Testis (tissue), 3 donors: Measurements from ENCODE around the gene ELMO1. TPM values are rescaled to one million over a fixed set of nuclear protein-coding genes. Genes with fewer than 3 reads are reported as not detected.

ENCODE experiments used
- DNase-seq: peaks from one replicate; pipeline ENCODE4 v3.0.0-alpha.2; 2019
- H3K27ac ChIP-seq, 2 donors: fragments of 200-600 bp; sonication (generic); one replicate each; pipeline ENCODE4 v1.5.1; 2019
- H3K27me3 ChIP-seq: fragments of 200-600 bp; sonication (generic); one replicate; pipeline ENCODE4 v1.5.1; 2019
- H3K36me3 ChIP-seq: fragments of 200-600 bp; sonication (generic); one replicate; pipeline ENCODE4 v1.5.1; 2017; ENCODE audit warnings: low read depth; ENCODE audit errors: missing control alignments
- H3K4me1 ChIP-seq: fragments of 200-600 bp; sonication (generic); one replicate; pipeline ENCODE4 v1.5.1; 2019
- H3K4me3 ChIP-seq, 2 donors: fragments of 200-600 bp; sonication (generic); one replicate each; pipeline ENCODE4 v1.5.1; 2017 to 2019
- H3K9me3 ChIP-seq: fragments of 200-600 bp; sonication (generic); one replicate; pipeline ENCODE4 v1.5.1; 2017
- POLR2A ChIP-seq: fragments of 450-650 bp; IDR thresholded peaks from one replicate; pipeline ENCODE4 v1.6.1; 2017; ENCODE audit warnings: antibody characterized with exemption, mild to moderate bottlenecking, moderate library complexity
- WGBS, 2 donors: methylation state at CpG; one replicate each; pipeline ENCODE4 v1.1.5; 2018; 5-methylcytosine and 5-hydroxymethylcytosine counted together
- intact Hi-C: fragments of 100-400 bp; cut with DNase I; formaldehyde crosslinking; loops from one replicate; pipeline ENCODE4 v1.15.1; 2023; ENCODE audit warnings: low total_unique reads
- polyA plus RNA-seq: library from polyadenylated mRNA; stranded (reverse); fragments of 350-450 nt; fragmentation: Illumina TruSeq; extraction: RNeasy Lipid Tissue Mini Kit (QIAGEN cat#74804); gene quantifications from one replicate; pipeline ENCODE4 v1.2.3, GENCODE V29; 2014; ENCODE audit warnings: low read depth, low replicate concordance; ENCODE audit not compliant: insufficient read depth
- total RNA-seq, 2 donors: library from RNA; depleted of rRNA; stranded (reverse); fragments of >200 nt; gene quantifications; one replicate each; pipeline ENCODE4 v1.2.3, GENCODE V29; 2016
- TF ChIP-seq, protein P1 (sequence below), 3 experiments: fragments of 450-650 bp in 2 of 3; fragments of 200-600 bp in 1 of 3; sonication (generic) in 1 of 3; IDR thresholded peaks; one replicate each; pipeline ENCODE4 v1.5.1; 2016 to 2019; ENCODE audit warnings: antibody characterized with exemption in 3 of 3, mild to moderate bottlenecking in 2 of 3, moderate library complexity in 1 of 3

ELMO1 gene
- total and polyA plus RNA-seq, 3 donors from 2014 or later, result 12.9 to 47.2 (median 36.5) TPM

DNA sequence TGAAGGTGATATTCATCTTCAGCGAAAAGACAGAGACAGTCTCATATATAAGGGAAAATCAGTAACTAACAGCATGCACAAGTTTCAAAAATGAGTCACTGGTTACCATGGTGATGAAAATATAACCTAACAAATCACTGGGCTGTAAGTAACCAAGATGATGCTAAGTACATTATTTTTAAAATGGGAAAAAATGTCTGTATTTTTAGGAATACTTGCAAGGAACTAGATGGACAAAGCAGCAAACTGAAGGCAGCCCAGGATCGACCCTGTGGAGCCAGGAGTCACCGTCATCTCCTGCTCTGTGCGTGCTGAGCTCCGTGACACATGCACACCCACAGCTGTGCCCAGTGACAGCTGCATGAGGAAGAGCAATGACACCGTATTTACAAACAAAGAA is 137.3 kb downstream of the ELMO1 start:
- intact Hi-C loops, result no loop called here
- Histone ChIP-seq H3K9me3 (no peaks in the 10 kb centered on the region), H3K4me1 (peaks cover 13% of the 10 kb centered on the region), H3K36me3 (no peaks in the 10 kb centered on the region), H3K4me3 (no peak overlapping the region), H3K27ac (no peak overlapping the region), H3K27me3 (no peaks in the 10 kb centered on the region)
- TF ChIP-seq, protein P1, sequence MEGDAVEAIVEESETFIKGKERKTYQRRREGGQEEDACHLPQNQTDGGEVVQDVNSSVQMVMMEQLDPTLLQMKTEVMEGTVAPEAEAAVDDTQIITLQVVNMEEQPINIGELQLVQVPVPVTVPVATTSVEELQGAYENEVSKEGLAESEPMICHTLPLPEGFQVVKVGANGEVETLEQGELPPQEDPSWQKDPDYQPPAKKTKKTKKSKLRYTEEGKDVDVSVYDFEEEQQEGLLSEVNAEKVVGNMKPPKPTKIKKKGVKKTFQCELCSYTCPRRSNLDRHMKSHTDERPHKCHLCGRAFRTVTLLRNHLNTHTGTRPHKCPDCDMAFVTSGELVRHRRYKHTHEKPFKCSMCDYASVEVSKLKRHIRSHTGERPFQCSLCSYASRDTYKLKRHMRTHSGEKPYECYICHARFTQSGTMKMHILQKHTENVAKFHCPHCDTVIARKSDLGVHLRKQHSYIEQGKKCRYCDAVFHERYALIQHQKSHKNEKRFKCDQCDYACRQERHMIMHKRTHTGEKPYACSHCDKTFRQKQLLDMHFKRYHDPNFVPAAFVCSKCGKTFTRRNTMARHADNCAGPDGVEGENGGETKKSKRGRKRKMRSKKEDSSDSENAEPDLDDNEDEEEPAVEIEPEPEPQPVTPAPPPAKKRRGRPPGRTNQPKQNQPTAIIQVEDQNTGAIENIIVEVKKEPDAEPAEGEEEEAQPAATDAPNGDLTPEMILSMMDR (IDR thresholded peaks at IDR 0.05), result no peak
- no peak for TF ChIP-seq POLR2A
- 81 to 83% methylated on average over 6 of the region's 6 CpGs for WGBS, 2 donors
- DNase-seq, result no peak

DNA sequence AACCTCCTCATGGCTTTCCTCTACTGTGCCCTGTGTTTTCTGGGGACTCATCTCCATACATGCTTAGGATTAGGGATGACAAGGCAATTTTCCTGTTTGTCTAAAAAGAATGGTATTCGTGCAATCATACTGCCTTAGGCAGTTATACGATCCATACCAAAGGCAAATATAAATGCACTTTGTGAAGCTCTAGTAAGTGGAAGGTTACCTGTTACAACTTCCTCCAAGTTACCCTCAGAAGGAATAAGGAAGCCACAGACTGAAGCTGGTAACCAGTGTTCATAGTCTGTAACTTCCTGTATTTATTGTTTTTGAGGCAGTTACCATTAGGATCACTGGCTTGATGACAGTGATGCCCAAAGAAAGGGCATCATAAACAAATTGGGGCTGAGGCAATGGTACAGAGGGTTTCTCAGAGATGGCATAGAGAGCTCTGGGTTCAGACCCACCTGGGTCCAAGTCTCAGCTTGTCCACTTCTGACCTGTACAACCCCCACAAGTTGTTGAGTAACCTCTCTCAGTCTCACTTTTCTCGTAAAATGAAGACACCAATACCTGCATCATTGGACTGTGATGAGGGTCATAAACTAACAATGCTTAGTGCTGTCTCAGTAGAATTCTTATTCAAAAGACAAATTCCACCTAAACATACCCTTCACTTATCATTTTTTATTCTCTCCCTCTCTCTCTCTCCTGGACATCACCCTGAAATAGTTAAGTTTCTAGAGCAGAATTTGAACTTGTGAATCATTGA is 138.2 kb downstream of the ELMO1 start:
- Histone ChIP-seq H3K9me3 (no peaks in the 10 kb centered on the region), H3K27ac (no peak overlapping the region), H3K27me3 (no peaks in the 10 kb centered on the region), H3K36me3 (no peaks in the 10 kb centered on the region), H3K4me3 (no peak overlapping the region), H3K4me1 (peaks cover 12% of the 10 kb centered on the region)
- TF ChIP-seq, protein P1 (IDR thresholded peaks at IDR 0.05), result no peak
- TF ChIP-seq POLR2A, result no peak
- 92 to 94% methylated on average over 3 of the region's 3 CpGs for WGBS, 2 donors
- intact Hi-C loops, result no loop called here
- DNase-seq, result no peak

DNA sequence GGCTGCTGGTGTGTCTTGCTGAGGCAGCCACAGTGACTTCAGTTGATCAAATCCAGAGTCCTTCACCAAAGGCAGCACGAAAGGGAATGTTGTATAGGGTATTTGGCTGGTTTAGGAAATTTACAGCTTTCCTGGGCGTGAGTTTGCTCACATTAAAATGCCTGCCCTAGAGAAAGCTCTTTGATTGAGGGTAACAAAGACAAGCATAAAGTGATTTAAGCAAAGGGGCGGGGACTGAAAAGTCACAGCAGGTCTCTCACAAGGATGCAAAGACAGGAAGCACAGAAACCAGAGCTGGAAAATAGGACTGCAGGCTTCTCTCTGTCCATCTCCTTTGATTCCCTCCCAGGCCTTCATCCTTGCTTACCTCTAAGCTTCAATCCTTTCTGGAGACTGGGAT is 139.2 kb downstream of the ELMO1 start:
- no peaks in the 10 kb centered on the region for H3K36me3 ChIP-seq
- TF ChIP-seq, protein P1 (IDR thresholded peaks at IDR 0.05), result no peak
- TF ChIP-seq POLR2A, result no peak
- no peak for DNase-seq
- H3K27ac ChIP-seq, result no peak overlapping the region
- peaks cover 12% of the 10 kb centered on the region for H3K4me1 ChIP-seq
- intact Hi-C loops, result no loop called here
- H3K4me3 ChIP-seq, result no peak overlapping the region
- no peaks in the 10 kb centered on the region for H3K27me3 ChIP-seq
- H3K9me3 ChIP-seq, result no peaks in the 10 kb centered on the region
- 93 to 97% methylated on average over 3 of the region's 3 CpGs for WGBS, 2 donors

DNA sequence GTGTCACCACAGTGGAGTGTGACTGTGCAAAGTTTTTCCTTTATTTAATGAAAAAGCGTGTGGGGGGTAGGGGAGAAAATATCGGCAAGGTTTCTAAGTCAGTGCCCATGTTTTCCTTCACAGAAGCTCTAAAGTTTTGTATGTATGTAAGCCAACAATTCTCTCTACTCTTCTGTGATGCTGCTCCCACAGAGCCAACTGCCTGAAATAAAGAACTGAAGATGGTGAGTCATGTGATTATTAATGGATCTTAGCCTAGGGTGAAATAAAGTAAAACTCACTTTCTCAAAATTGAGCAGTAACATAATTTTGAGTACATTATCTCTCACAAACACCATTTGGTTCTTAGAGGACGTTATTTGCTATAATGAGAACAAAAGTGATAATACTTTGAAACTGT is 143.7 kb downstream of the ELMO1 start:
- H3K27me3 ChIP-seq, result no peaks in the 10 kb centered on the region
- WGBS, 2 donors, result 50 to 63% methylated on average over 3 of the region's 3 CpGs
- peaks cover 9% of the 10 kb centered on the region for H3K4me1 ChIP-seq
- H3K27ac ChIP-seq, result no peak overlapping the region
- no peak for TF ChIP-seq POLR2A
- TF ChIP-seq, protein P1 (IDR thresholded peaks at IDR 0.05), result no peak
- intact Hi-C loops, result no loop called here
- no peaks in the 10 kb centered on the region for H3K36me3 ChIP-seq
- no peak for DNase-seq
- H3K9me3 ChIP-seq, result no peaks in the 10 kb centered on the region
- H3K4me3 ChIP-seq, result no peak overlapping the region

DNA sequence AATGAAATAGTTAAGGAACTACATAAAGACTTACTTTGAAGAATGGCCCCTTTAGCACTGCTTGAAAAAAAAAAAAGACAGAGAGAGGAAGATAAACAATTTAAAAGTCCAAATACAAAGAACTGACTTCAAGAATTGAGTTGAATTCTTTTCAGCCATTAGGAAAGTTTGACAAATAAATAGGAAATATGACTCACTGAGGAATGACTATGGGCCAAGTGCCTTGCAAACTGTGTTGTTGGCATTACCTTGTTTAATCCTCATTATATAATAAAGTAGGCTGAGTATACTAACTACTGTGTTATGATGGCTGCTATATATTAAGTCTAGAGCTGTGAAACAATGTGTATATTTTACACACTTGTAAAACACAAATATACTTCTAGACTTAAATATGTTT is 151.1 kb downstream of the ELMO1 start:
- no peak overlapping the region for H3K4me3 ChIP-seq
- no peaks in the 10 kb centered on the region for H3K4me1 ChIP-seq
- H3K36me3 ChIP-seq, result no peaks in the 10 kb centered on the region
- TF ChIP-seq, protein P1 (IDR thresholded peaks at IDR 0.05), result no peak
- TF ChIP-seq POLR2A, result no peak
- no peaks in the 10 kb centered on the region for H3K9me3 ChIP-seq
- H3K27ac ChIP-seq, result no peak overlapping the region
- intact Hi-C loops, result no loop called here
- H3K27me3 ChIP-seq, result no peaks in the 10 kb centered on the region
- DNase-seq, result no peak
